Measurements from ENCODE around the gene C14orf119. TPM values are rescaled to one million over a fixed set of nuclear protein-coding genes. Genes with fewer than 3 reads are reported as not detected.
A peak's percentile ranks its signal among the peaks of the same experiment; 100 is the strongest.

C14orf119 gene
- total and polyA plus RNA-seq, 9 of the 15 experiments (the other 6 are each of a cell fraction or from before 2014, with no cell fraction given): 36.7 to 251 (median 51.8) TPM

DNA sequence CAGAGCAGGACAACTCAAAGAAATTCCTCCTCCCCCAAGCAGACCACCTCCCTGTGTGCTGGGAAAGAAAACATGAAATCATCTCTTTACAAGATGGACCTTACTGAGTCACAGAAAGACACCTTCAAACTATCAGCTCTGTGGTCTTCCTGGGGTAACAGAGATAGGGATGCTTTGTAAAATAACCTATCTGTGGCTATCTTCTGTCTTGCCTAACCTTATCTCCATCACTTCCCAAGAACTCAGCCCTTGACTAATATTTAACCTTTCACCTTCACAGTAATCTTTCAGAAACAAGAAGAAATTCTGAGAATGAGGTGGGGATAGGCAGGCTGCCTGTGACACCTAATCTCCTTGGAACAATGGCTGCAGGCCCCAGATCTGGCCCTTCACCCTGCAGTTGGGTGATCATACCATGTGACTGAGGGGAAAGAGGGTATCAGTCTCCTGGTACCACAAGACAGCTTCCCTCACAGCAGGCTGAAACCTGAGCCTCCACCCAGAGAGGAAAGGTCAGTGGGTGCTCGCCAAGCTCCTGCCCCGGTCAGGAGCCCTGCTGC lies 51.1 kb downstream of the C14orf119 start (continued):
- TF ChIP-seq, protein P1, sequence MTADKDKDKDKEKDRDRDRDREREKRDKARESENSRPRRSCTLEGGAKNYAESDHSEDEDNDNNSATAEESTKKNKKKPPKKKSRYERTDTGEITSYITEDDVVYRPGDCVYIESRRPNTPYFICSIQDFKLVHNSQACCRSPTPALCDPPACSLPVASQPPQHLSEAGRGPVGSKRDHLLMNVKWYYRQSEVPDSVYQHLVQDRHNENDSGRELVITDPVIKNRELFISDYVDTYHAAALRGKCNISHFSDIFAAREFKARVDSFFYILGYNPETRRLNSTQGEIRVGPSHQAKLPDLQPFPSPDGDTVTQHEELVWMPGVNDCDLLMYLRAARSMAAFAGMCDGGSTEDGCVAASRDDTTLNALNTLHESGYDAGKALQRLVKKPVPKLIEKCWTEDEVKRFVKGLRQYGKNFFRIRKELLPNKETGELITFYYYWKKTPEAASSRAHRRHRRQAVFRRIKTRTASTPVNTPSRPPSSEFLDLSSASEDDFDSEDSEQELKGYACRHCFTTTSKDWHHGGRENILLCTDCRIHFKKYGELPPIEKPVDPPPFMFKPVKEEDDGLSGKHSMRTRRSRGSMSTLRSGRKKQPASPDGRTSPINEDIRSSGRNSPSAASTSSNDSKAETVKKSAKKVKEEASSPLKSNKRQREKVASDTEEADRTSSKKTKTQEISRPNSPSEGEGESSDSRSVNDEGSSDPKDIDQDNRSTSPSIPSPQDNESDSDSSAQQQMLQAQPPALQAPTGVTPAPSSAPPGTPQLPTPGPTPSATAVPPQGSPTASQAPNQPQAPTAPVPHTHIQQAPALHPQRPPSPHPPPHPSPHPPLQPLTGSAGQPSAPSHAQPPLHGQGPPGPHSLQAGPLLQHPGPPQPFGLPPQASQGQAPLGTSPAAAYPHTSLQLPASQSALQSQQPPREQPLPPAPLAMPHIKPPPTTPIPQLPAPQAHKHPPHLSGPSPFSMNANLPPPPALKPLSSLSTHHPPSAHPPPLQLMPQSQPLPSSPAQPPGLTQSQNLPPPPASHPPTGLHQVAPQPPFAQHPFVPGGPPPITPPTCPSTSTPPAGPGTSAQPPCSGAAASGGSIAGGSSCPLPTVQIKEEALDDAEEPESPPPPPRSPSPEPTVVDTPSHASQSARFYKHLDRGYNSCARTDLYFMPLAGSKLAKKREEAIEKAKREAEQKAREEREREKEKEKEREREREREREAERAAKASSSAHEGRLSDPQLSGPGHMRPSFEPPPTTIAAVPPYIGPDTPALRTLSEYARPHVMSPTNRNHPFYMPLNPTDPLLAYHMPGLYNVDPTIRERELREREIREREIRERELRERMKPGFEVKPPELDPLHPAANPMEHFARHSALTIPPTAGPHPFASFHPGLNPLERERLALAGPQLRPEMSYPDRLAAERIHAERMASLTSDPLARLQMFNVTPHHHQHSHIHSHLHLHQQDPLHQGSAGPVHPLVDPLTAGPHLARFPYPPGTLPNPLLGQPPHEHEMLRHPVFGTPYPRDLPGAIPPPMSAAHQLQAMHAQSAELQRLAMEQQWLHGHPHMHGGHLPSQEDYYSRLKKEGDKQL (CRISPR knock-in tag; IDR thresholded peaks at IDR 0.05; ENCODE audit: borderline replicate concordance): no peak
- TF ChIP-seq, protein P2, sequence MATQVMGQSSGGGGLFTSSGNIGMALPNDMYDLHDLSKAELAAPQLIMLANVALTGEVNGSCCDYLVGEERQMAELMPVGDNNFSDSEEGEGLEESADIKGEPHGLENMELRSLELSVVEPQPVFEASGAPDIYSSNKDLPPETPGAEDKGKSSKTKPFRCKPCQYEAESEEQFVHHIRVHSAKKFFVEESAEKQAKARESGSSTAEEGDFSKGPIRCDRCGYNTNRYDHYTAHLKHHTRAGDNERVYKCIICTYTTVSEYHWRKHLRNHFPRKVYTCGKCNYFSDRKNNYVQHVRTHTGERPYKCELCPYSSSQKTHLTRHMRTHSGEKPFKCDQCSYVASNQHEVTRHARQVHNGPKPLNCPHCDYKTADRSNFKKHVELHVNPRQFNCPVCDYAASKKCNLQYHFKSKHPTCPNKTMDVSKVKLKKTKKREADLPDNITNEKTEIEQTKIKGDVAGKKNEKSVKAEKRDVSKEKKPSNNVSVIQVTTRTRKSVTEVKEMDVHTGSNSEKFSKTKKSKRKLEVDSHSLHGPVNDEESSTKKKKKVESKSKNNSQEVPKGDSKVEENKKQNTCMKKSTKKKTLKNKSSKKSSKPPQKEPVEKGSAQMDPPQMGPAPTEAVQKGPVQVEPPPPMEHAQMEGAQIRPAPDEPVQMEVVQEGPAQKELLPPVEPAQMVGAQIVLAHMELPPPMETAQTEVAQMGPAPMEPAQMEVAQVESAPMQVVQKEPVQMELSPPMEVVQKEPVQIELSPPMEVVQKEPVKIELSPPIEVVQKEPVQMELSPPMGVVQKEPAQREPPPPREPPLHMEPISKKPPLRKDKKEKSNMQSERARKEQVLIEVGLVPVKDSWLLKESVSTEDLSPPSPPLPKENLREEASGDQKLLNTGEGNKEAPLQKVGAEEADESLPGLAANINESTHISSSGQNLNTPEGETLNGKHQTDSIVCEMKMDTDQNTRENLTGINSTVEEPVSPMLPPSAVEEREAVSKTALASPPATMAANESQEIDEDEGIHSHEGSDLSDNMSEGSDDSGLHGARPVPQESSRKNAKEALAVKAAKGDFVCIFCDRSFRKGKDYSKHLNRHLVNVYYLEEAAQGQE (IDR thresholded peaks at IDR 0.05; ENCODE audit: borderline replicate concordance): peak; percentile 43
- TF ChIP-seq, protein P2 (CRISPR knock-in tag; IDR thresholded peaks at IDR 0.05; ENCODE audit: low read depth): no peak
- TF ChIP-seq ZNF311 (CRISPR knock-in tag; IDR thresholded peaks at IDR 0.05): peak; percentile 63; the same call in 1 of the 2 replicates
- TF ChIP-seq ZNF134 (CRISPR knock-in tag; conservative IDR thresholded peaks at IDR 0.05): 0 out of 2 replicates have a peak, but pooled peaks have one; percentile 29
- TF ChIP-seq ZEB2 (IDR thresholded peaks at IDR 0.05): peak; percentile 99
- peak; percentile 82 for TF ChIP-seq ZNF274 (IDR thresholded peaks at IDR 0.05; ENCODE audit: borderline replicate concordance, low read depth, low read length)
- TF ChIP-seq ZNF354B (CRISPR knock-in tag; IDR thresholded peaks at IDR 0.05): no peak
- TF ChIP-seq KLF10 (CRISPR knock-in tag; IDR thresholded peaks at IDR 0.05): no peak
- peak; percentile 82 for TF ChIP-seq ZNF589 (CRISPR knock-in tag; IDR thresholded peaks at IDR 0.05; ENCODE audit: low read depth)
- no peak for TF ChIP-seq CCAR2 (IDR thresholded peaks at IDR 0.05; ENCODE audit: low read depth, low read length)
- TF ChIP-seq DDX20 (tag; IDR thresholded peaks at IDR 0.05; ENCODE audit: low read depth): peak; percentile 51; the same call in 1 of the 2 replicates
- peak; percentile 69 for TF ChIP-seq MEIS2 (IDR thresholded peaks at IDR 0.05; ENCODE audit: partially characterized antibody)

All from K562 (cell line).